Activated CD4-positive, alpha-beta T cell treated with anti-CD3 and anti-CD28 coated beads, Interleukin-2, Interleukin-4, amounts not matched to agents 100 ng/mL and 50 ng/mL, durations not matched to agents 16 hours and 8 hours (primary cell): ENCODE data around the gene KRTAP1-3.
"Not testable (repeated sequence)": the region's sequence is repeated elsewhere in the genome, so short reads cannot be mapped to it uniquely, and the experiment has no call there.

Experiments used
- DNase-seq: peaks from one replicate; pipeline ENCODE4 v3.0.0-alpha.2; 2020; ENCODE audit warnings: low spot score

KRTAP1-3 gene, protein sequence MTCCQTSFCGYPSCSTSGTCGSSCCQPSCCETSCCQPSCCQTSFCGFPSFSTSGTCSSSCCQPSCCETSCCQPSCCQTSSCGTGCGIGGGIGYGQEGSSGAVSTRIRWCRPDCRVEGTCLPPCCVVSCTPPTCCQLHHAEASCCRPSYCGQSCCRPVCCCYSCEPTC

GRCh38 chr17:41034346-41034935 lies at the start of gene KRTAP1-3:
KRTAP1-3 (minus strand) TSS chr17:41034874; CDS start chr17:41034821, 53 bp downstream.
- DNase-seq = not testable (repeated sequence)

DNA sequence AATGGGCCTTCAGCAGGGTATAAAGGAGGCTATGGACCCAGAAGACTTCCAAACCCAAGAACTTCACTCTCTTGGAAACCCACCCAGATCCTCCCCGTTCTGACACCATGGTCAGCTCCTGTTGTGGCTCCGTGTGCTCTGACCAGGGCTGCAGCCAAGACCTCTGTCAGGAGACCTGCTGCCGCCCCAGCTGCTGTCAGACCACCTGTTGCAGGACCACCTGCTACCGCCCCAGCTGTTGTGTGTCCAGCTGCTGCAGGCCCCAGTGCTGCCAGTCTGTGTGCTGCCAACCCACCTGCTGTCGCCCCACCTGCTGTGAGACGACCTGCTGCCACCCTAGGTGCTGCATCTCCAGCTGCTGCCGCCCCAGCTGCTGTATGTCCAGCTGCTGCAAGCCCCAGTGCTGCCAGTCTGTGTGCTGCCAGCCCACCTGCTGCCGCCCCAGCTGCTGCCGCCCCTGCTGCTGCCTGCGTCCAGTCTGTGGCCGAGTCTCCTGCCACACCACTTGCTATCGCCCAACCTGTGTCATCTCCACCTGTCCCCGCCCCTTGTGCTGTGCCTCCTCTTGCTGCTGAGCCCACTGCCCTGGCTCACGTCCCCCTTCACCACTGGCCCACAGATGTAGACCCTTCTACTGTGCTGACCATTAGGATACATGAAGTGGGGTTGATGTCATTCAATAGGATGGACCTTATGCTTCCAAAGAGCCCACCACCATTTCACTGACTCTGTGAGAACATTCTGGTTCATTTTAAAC lies 49.6 kb upstream of the KRTAP1-3 start, which contains the start of gene KRTAP4-7:
Gene KRTAP4-7 (plus strand): TSS at position 51 of the 757 bp plus-strand sequence. CDS start 57 bp downstream, at position 108.
- DNase-seq = not testable (repeated sequence)

DNA sequence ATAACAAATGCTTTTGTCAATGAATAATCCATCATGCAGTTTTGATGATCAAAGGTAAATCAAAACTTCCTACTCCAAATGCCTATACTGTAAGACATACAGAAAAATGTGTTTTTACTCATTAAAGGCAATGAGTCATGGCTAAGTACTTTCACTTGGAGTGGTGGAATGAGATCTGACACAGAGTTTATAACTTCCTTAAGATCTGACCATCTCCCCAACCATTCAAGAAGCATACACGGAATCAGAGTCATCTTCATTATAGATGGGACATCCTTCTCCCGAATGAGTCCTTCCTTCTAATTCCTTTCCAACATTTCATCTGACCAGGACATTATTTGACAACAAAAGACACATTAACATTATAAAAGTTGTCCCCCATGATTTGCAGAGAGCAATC lies 48.8 kb upstream of the KRTAP1-3 start:
- not testable (repeated sequence) for DNase-seq

GRCh38 chr17:41082626-41083025 lies 48.0 kb upstream of the KRTAP1-3 start:
- DNase-seq = no peak

DNA sequence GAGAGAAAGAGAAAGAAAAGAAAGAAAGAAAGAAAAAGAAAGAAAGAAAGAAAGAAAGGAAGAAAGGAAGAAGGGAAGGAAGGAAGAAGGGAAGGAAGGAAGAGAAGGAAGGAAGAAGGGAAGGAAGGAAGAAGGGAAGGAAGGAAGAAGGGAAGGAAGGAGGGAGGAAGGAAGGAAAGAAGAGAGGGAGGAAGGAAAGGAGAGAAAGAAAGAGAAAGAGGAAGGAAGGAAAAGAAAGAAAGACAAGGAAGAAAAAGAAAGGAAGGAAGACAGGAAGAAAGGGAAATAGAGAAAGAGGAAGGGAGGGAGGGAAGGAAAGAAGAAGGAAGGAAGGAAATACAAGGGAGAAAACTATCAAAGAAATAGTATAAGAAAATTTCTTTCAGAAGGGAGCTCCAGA lies 42.1 kb upstream of the KRTAP1-3 start:
- no peak for DNase-seq

GRCh38 chr17:41073676-41074075 lies 39.0 kb upstream of the KRTAP1-3 start:
- no peak for DNase-seq

GRCh38 chr17:41071606-41072360 lies 37.1 kb upstream of the KRTAP1-3 start:
- DNase-seq = no peak

- DNase-seq = no peak
These were observed 34.4 kb upstream of the KRTAP1-3 start for GRCh38 chr17:41069031-41069430.

GRCh38 chr17:41067281-41067680 lies 32.6 kb upstream of the KRTAP1-3 start:
- DNase-seq = no peak

DNA sequence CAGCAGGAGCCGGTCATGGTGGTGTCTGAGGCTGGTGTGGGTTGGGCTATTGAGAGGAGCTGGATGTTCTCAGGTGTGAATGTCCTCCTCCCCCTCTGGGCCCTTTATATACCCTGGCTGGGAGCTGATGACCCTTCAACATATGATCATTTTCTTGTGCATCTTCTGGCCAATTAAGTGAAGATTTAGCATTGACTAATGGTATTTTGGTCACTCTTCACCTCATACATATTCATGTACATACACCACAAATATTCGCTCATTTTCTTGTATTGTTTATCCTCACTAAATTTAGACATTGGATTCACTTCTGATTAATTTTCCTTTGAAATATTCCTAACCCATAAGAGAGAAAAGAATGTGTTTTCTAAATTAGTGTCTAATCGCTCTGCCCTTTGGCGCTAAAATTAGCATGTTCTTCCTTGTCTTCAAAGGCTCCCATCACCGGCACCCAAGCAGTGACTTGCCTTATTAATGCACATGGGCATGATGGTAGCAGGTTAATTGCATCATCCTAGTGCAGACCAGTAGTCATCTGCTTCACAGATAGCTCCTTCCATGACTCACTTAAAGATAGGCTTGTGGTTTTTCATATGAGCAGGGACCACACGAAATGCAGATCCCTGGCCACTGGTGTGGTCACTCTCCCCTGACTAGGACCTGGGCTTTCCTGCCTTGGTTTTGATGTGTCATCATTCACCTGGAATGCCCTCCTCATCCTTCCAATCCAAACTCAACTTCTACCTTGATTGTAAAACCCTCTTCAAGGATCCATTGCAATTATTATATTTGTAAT lies 31.4 kb upstream of the KRTAP1-3 start, which contains the start of gene KRTAP2-4:
Gene KRTAP2-4 (minus strand): TSS at position 51 of the 796 bp plus-strand sequence. CDS start 34 bp downstream, at position 17.
- DNase-seq = no peak

DNA sequence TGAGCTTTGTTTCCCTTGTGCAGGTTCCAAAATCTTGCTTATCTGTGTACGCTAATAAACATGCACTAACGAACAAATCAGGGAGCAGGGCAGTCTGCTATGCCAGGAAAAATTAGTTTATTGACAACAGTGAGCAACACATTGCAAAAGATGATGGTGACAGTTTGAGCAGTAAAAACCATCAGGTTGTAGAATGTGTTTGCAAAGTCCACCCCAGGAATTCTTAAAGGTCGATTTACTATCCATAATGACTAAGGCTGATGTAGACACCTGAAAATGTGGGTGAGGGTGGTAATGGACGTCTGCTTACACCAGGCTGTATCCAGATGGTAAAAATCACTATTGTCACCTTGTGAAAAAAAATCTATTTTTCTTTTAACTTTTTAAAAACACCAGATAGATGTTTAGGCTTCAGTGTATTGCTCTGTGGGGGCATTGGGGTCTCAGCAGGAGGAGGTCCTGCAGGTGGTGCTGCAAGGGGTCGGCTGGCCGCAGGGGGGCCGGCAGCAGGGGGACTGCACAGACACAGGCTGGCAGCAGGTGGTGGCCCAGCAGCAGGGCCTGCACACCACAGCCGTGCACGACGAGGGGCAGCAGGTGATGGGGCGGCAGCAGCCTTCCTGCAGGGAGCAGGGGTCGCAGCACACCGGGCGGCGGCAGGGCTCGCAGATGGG lies 30.5 kb upstream of the KRTAP1-3 start:
- DNase-seq = not testable (repeated sequence)

GRCh38 chr17:41064301-41064700 lies 29.6 kb upstream of the KRTAP1-3 start:
- no peak for DNase-seq

GRCh38 chr17:41063449-41063848 lies 28.8 kb upstream of the KRTAP1-3 start:
- no peak for DNase-seq

DNA sequence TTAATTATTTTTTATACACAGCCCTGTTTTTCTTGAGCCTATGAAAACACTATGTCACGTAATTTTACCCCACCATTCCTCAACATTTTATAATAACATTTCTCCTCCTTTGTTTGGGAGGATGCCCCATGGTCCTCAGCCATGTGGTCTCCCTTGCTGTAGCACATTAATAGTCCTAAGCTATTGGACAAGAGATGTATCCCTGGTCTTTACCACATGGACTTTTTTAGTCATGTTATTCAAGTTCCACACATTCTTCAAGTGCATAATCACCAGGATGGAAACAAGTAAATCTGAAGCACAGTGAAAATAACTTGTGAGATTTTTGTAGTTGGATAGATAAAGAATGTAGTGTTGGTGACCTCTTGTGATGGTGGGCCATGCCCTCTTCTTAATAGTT lies 27.3 kb upstream of the KRTAP1-3 start:
- no peak for DNase-seq

DNA sequence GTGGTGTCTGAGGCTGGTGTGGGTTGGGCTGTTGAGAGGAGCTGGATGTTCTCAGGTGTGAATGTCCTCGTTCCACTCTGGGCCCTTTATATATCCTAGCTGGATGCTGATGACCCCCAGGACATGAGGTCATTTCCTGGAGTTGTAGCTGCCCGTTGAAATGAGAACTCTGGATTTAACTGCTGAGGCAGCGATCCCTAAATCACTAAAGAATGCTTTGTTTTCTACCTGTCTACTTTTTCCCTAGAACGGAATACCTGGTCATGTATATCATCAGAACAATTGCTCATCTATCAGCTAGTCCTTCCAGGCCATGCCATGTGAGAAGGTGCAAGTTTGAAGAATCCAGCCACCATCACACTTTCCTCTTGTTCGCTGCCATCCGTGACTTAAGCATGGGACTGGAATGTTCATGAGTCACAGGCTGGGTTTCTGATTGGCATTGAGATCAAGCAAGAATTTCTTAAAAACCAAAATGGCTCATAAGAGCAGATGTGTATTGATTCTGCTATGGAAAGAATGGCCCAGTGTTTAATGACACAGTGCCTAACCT lies 25.5 kb upstream of the KRTAP1-3 start, which contains the start of gene KRTAP2-3:
Gene KRTAP2-3 (minus strand): TSS at position 63 of the 553 bp plus-strand sequence. CDS start 64 bp downstream, outside the sequence.
- DNase-seq = no peak

DNA sequence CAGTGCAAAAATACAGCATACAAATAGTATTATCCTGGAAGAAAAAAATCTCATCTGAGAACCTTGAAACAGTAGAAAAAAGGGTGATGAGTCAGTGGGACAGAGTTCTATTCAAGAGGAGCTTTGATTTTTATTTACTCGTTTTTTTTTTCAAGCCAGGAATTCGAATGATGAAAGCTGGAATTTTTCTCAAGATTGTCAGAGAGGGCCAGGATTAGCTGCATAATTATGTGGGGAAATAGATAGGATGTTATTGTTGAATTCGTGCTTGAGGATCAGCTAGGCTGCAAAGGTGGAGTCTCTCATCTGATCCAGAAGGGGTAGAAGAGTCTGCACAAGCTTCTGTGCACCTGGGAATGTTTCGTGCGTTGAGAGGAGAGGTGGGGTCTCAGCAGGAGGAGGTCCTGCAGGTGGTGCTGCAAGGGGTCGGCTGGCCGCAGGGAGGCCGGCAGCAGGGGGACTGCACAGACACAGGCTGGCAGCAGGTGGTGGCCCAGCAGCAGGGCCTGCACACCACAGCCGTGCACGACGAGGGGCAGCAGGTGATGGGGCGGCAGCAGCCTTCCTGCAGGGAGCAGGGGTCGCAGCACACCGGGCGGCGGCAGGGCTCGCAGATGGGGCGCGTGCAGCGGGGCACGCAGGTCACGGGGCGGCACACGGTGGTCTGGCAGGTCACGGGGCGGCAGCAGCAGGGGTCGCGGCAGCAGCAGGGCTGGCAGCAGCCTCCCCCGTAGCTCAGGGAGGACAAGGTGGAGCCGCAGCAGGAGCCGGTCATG lies 24.8 kb upstream of the KRTAP1-3 start:
- not testable (repeated sequence) for DNase-seq

GRCh38 chr17:41058741-41059140 lies 24.1 kb upstream of the KRTAP1-3 start:
- DNase-seq = no peak

GRCh38 chr17:41057547-41057946 lies 22.9 kb upstream of the KRTAP1-3 start:
- DNase-seq = no peak

DNA sequence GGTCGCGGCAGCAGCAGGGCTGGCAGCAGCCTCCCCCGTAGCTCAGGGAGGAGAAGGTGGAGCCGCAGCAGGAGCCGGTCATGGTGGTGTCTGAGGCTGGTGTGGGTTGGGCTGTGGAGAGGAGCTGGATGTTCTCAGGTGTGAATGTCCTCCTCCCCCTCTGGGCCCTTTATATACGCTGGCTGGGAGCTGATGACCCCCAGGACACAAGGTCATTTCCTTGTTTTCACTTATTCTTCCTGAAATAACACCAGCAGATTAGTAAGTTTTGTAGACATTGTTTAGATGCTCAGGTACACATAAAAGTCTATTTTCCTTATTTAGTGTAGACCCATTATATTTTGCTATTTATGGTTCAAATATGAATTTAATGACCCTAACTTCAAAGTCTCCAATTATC lies 20.5 kb upstream of the KRTAP1-3 start, which contains the start of gene KRTAP2-2:
Gene KRTAP2-2 (minus strand): TSS at position 101 of the 400 bp plus-strand sequence. CDS start 19 bp downstream, at position 82.
- DNase-seq = not testable (repeated sequence)
